HEK293T (cell line): ENCODE measurements around the gene CCDC127.

Experiments
- ARNT ChIP-seq: fragments of 450-650 bp; IDR thresholded peaks from 2 replicates; pipeline ENCODE4 v1.6.1; 2017; ENCODE audit warnings: mild to moderate bottlenecking
- ELF4 ChIP-seq: fragments of 450-650 bp; IDR thresholded peaks from 2 replicates; pipeline ENCODE4 v1.6.1; 2017; ENCODE audit warnings: antibody characterized with exemption
- TARDBP ChIP-seq: fragments of 450-650 bp; IDR thresholded peaks from 2 replicates; pipeline ENCODE4 v1.6.1; 2016

GRCh38 chr5:166441-167372 lies 51.2 kb downstream of the CCDC127 start:
- TF ChIP-seq TARDBP (no peak), ARNT (no peak), ELF4 (no peak)
